GM18861 (cell line): ENCODE measurements around the gene MCUB.

Source experiments
- ATAC-seq: cut with Tn5 transposase; IDR thresholded peaks from one replicate; pipeline ENCODE4 v1.9.1; 2021; ENCODE audit not compliant: unreplicated experiment

MCUB gene

DNA sequence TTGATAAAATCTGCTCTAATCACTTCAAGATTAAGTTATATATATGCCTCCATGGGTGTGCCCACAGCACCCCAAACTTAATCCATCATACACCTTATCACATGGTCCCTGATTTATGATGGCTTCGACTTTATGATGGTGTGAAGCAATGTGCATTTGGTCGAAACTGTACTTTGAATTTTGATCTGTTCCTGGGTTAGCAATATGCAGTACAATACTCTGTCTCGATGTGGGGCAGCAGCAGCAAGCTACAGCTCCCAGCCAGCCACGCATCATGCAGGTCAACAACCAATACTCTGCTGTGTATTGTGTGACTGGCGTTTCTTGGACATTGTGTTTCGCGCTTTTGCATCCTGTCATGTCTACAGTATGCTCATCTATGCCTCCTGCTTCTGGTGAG lies 62.6 kb downstream of the MCUB start:
- no peak for ATAC-seq

DNA sequence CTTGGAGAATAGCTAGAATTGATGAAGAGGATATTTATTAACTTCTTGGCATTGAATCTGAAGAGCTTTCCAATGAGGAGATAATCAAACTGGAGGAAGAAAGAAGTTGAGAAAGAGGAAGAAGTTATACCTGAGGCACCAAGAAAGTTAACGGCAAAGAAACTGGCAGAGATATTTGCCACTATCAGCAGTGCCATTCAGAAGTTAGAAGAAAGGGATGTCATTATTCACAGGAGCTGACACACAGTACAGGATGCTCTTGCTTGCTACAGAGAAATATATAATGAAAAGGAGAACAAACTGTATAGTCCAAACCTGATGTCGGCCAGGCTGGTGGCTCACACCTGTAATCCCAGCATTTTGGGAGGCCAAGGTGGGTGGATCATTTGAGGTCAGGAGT lies 64.5 kb downstream of the MCUB start:
- ATAC-seq, result no peak

DNA sequence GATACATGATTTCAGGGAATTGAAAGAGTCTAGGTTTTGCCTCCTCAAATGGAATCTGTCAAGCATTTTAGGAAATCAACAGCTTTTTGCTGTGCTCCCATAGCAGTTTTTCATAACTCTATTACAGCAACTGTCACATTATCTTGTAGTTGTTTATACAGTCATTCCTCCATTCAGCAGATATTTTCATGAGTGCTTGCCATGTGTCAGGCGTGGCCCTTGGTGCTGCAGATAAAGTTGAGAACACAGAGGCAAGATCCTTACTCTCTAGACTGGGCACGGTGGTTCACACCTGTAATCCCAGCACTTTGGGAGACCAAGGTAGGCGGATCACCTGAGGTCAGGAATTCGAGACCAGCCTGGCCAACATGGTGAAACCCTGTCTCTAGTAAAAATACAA lies 67.3 kb downstream of the MCUB start:
- ATAC-seq, result no peak

DNA sequence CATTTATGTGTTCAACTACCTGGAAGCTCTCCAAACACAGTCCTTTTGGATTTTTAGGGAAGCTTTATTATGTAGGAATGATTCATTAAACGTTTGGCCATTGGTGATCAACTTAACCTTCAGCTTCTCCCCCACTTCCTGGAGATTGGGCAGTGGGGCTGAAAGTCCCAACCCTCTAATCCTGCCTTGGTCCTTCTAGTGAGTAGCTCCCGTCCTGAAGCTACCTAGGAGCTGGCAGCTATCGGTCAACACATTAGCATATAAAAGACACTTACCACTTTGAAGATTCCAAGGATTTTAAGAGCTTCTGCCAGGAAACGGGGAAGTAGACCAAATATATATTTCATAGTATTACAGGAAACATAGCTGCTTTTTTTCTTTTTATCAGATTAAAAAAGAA lies 69.7 kb downstream of the MCUB start:
- ATAC-seq, result no peak

DNA sequence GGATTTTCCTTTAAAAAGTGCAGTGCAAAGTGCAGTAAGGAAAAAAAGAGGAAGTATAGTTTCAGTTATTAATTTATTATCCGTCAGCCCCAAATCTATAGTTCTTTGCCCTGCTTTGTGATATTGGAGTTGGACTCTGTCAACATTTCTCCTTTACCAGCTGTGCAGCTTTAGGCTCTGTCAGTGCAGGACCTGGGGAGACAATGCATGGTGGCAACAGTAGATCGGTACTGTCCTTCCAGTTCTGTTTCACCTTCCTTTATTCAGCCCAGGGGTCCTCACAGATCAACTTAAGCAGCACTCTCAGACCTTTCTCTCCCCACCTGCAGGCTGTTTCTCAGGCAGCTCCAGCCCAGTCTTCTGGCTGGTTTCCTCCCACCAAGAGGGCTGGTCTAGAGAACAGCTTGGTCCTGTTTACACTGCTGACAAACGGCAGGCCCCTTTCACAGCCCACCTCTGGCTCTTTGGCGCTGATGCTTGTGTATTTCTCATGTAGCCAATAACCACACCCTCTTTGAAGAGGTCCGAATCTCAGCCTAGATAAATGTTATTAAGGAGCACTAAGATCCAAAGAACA lies 71.6 kb downstream of the MCUB start:
- no peak for ATAC-seq

- ATAC-seq, result no peak
Measured at GRCh38 chr4:109640644-109641043, 80.6 kb downstream of the MCUB start.

DNA sequence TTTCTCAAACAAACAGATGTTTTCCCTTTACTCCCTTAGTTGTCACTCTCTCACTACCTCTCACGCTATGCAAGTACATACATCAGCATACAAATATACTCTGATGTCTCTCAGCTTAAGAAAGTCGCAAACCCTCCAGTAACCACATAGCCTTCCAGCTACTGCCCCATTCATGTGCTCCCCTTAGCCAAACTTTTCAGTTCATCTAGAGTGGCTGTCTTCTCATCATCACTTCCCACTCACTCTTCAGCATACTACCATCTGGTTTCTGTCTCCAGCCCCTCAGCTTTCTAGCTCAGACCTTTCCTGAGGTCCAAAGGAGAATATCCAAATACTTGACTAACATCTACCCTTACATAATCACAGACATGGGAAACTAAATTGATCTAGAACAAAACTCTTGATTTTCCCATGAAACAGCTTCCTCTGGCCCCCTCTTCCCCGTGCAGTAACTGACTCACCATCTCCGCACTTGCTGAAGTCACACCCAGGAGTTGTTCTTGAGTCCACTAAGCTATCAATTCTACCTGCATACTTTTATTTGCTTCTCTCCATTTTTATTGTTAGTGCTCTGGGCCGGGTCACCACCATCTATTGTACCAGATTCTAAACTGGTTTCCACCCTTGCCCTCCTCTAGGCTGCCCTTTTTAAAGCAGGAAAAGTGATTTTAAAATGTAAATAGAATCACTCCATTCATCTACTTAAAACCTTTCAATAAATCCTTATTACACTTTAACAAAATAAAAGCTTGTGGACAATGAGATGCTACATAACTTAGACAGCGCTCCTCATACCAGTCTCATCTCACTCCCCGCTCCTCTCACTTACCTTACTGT lies 86.0 kb downstream of the MCUB start:
- no peak for ATAC-seq

GRCh38 chr4:109648266-109648996 lies 88.4 kb downstream of the MCUB start:
- ATAC-seq, result peak; percentile 40

GRCh38 chr4:109648997-109649575 lies 89.0 kb downstream of the MCUB start:
- ATAC-seq, result no peak

- peak; percentile 93 for ATAC-seq
Measured at GRCh38 chr4:109649872-109650271, 89.8 kb downstream of the MCUB start.

- ATAC-seq, result no peak
Measured at GRCh38 chr4:109655396-109655795, 95.3 kb downstream of the MCUB start.

DNA sequence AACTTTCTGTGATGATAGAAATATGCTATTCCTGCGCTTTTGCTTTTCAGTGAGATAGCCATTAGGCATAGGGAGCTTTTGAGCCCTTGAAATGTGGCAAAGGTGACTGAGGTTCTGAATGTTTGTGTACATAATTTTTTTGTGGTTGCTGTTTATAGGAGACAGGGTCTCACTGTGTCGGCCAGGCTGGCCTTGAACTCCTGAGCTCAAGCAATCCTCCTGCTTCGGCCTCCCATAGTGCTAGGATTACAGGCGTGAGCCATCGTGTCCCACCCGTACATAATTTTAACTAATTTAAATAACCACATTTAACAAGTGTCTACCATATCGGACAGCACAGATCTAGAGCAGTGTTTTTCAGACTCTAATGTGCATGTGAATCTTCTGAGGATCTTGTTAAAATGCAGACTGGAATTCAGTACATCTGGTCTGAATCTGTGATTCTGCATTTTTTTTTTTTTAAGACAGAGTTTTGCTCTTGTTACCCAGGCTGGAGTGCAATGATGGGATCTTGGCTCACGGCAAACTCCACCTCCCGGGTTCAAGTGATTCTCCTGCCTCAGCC lies 97.9 kb downstream of the MCUB start:
- no peak for ATAC-seq

GRCh38 chr4:109658871-109659410 lies 98.9 kb downstream of the MCUB start:
- no peak for ATAC-seq

DNA sequence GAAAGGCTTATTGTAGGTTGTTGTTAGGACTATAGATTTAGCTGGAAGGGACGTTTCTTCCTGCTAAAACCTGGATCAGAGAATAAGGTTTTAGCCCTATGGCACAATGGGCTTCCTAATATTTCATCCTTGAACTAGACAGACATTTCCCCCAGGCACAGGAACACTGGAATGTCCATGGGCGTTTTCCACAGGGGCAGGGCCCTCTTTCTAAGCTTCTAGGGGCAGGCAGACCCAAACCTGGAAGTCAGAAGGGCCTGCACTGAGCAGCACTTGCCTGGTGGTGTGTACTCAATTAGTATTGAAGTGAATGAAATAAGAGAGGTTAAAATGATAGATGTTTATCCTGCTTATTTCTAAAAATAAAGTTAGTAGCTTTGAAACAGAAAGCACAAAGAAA lies 102.1 kb downstream of the MCUB start:
- no peak for ATAC-seq

DNA sequence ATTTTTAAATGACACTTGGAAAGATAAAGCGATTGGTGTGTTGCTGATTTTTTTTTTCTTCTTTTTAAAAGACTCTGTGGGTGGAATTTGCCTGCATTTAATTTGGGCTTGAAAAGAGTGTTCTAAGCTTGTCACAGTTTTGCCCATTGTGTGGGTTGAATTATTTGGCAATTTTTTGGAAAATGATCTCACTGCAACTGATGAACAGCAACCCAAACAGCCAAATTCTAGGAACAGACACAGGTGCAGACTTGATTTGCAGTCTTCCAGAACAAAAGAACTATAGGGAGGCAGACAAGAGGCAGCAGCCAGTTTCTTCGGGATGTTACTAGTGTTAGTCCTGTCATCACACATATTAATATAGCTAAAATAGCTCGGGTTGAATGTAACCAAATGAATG lies 102.7 kb downstream of the MCUB start:
- ATAC-seq, result no peak

DNA sequence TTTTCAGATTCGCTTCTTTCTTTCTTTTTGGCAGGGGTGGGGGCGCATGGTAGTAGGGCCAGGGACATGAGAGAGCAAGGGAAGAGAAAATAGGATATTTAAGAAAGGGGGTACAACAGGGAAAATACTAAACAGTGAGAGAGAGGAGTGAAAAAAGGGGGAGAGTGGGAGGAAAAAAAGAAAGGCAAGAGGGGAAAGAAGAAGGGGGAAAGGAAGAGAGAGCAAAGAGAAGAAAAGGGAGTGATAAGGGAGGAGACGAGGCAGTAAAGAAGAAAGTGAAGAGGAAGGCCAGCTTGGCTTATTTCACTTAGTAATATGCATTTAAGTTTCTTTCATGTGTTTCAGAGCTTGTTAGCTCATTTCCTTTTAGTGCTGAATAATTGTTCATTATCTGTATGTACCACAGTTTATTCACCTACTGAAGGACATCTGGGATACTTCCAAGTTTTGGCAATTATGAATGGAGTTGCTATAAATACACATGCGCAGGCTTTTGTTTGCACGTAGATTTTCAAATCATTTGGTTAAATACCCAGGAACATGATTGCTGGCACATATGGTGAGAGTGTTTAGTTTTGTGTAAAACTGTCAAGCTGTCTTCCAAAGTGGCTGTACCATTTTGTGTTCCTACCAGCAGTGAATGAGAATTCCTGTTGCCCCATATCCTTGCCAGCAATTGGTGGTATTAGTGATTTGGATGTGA lies 105.9 kb downstream of the MCUB start:
- ATAC-seq, result no peak

GRCh38 chr4:109671350-109671749 lies 111.3 kb downstream of the MCUB start:
- no peak for ATAC-seq

DNA sequence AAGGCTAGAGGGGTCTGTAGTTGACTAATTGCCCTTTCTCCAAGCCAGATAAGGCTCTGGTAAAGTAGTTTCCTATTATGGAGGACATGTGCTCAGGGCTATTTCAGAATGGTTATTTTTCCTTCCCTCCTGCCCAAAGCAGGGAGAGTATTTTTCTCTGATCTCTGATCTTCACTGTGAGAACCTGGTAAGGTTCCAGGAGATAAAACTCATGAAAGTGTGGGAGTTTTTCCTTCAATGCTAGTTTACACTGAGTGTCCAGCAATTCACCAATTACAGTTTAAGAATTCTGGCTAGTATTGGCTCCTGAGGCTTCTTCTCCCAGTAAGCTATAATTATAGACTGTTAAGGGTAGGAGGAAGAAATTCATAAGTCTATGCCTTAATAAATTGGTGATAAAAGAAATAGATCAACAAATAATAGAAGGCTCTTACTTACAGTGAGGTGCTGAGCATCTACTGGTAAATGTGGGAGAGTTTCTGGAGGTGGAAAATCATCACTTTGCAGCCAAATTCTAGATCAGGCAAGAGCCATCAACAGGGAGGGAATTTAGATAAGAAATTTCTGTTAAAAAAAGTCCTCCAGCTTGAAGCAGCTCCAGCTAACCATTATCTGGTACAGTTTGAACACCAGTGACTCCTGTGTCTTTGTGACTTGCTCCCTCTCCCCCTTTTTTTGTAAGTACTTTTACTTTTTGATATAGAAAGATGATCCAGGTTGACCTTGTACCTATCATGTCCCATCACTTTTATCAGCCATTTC lies 112.3 kb downstream of the MCUB start:
- no peak for ATAC-seq

GRCh38 chr4:109673303-109673702 lies 113.3 kb downstream of the MCUB start:
- ATAC-seq, result no peak

DNA sequence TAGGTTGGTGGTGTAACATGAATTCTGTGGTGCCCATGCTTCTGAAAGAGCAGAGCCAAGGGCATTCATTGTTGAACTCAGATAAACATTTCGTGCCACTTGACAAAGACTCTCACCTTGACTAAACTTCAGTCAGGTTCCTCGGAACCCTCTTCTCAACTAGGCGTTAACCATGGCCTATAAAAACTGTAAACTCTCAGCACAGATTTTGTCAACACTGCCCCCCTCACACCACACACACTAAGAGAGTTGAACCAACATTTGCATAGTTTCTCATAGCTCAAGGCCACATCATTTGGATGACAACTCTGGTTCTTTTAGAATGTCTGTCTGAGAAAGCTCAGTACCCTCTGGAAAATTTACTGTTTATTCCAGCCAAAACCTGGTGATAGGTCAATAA lies 115.1 kb downstream of the MCUB start:
- no peak for ATAC-seq
